Measurements from ENCODE around the gene MIGA1. TPM values are rescaled to one million over a fixed set of nuclear protein-coding genes. Genes with fewer than 3 reads are reported as not detected.
A peak's percentile ranks its signal among the peaks of the same experiment; 100 is the strongest.
"Not testable (repeated sequence)": the region's sequence is repeated elsewhere in the genome, so short reads cannot be mapped to it uniquely, and the experiment has no call there.

The MIGA1 gene
- total RNA-seq (2014; rRNA removed; shearing (Covaris generic)): 2.0 and 2.1 TPM in 2 replicates

GRCh38 chr1:77779529-77780281 lies at the start of gene MIGA1:
Gene MIGA1, plus strand, starts transcription at chr1:77779649. Its CDS starts 3,604 bp downstream, at chr1:77783253.
- peak; percentile 94 for DNase-seq (ENCODE audit: low spot score)

DNA sequence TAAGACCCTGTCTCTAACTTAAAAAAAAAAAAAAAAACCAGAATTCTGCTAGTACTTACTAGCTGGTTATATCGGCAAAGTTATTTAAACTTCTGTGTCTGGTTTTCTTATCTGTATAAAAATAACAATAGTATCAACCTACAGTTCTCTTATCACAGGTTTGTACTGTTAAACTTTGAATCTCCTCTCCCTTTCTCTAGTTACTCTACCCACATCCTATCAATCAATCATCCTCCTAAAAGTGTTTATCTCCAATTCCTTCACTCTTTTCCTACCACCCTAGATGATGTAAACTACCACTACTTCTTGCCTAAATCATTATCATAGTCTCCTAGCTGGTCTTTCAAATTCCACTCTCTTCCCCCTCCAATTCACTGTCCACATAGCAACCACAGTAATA lies 47.4 kb upstream of the MIGA1 start:
- no peak for DNase-seq (ENCODE audit: low spot score)

DNA sequence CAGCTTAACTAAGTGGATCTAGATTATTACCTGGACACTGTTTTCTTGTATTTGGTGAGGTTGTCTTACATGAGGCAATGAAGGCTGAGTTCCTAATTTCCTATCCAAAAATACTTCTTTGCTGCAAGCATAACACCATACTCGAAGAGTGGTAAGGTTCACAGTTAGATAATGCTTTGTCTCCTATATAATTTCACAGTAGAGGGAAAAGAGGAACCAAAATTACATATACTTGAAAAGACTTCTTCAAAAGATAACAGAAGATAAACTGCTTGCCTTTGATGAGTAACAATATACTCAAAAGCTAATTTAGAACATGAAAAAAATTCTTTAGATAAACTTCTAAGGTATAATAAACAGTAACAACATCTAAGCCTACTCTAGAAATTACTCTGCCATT lies 40.2 kb upstream of the MIGA1 start:
- no peak for DNase-seq (ENCODE audit: low spot score)

DNA sequence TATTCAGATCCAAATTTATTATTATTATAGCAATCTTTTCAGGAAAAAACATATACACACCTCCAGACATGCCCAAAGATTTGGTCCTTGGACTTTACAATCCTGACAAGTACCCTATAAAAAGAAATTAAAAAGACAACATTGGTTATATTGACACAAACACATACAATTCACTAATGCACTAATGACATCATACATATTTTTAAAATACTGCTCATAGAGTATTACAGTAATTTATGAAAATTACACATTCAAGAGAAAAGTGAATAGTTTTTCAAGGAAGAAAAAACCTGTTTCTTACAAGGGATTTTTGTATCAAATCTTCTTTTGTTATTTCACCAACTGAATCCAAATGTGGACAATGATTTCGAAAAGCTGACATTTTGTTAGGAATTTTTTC lies 38.1 kb upstream of the MIGA1 start:
- no peak for DNase-seq (ENCODE audit: low spot score)

DNA sequence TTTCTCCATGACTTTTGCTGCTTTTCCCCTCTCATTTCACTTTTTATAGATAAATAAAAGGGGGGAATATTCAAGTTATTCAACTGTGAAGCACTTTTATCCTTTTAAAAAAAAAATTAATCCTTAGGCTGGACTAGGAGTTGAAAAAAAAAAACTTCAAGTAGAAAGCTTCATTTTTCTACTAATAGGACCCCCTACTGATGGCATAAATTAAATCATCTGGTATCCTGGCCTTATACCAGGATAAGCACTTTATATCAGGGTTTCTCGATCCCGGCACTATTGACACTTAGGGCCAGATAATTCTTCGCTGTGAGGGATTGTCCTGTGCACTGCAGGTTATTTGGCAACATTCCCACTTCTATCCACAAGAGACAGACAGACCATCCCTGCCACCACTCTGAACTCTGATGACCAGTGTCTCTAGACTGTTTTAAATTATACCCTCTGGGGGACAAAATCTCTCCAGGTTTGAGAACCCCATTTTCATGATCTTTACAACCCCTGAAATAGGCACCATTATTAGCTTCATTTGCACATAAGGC lies 37.4 kb upstream of the MIGA1 start:
- DNase-seq (ENCODE audit: low spot score): no peak

DNA sequence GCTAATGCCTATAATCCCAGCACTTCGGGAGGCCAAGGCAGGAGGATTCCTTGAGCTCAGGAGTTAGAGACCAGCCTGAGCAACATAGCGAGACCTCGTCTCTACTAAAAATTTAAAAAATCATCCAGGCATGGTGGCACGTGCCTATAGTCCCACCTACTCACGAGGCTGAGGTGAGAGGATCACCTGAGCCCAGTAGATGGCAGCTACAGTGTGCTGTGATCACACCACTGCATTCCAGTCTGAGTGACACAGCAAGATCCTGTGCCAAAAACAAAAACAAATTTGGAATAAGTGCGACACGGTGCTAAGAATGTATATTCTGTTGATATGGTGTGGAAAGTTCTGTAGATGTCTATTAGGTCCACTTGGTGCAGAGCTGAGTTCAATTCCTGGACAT lies 34.9 kb upstream of the MIGA1 start:
- no peak for DNase-seq (ENCODE audit: low spot score)

DNA sequence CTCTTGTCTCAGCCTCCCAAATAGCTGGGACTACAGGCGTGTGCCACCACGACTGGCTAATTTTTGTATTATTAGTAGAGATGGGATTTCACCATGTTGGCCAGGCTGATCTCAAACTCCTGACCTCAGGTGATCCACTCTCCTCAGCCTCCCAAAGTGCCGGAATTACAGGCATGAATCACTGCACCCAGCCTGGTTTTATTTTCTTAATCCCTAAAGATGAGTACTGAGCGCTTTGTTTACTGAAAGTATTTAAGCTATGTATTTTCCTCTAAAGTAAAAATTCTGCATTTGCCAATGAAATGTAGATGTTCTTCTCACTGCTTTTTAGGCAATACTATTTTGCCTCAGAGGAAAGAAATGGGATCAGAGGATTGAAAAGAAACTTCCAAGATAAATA lies 30.0 kb upstream of the MIGA1 start:
- DNase-seq (ENCODE audit: low spot score): not testable (repeated sequence)

DNA sequence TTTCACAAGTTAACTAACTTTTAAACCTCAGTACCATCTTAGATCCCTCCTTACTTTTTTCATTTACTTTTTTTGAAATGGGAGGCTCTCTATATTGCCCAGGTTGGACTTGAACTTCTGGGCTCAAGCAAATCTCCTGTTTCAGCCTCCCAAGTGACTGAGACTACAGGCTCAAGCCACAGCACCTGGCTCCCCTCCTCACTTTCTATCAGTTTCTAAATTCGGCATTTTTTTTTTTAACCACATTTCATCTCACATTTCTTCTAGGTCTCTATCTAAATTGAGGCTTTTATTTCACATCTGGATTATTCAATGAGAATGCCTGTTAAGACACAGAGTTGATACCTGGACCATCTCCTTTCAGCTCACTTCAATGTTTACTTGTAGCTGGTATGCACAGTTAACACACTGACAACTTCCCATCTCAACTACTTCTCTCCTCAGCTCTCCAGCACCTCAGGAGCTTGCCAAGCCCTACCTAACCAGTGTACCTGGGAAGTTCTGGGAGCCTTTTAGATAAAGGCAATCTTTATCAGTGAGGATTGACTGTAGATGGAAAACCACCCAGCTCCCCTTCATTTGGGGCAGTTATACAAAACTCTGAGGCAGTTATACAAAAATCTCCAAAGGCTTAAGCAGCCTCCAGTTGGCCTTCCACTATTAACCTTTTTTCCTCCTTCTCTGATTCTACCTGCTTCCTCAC lies 23.2 kb upstream of the MIGA1 start:
- DNase-seq (ENCODE audit: low spot score): no peak

DNA sequence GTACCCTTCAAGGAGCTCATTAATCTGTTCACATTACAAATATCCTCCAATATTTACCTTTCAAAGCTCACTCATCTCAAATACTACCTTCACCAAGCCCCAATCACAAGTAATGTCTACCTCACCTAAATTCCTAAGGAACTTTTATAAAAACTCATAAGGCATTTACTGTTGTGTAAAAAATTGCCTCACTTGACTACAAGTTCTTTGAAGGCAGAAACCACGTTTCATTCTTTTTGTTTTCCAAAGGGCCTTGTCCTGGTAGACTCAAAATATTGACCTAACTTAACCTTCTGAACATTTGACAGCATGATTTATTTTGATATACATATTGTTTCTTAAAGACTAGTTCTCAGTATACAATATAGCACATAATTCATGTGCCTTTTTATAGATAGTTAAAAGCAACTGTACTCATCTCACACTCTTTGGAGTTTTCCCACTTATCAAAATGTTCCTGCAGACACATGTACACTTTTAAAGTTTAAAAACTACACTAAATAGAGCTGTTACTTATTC lies 22.3 kb upstream of the MIGA1 start:
- no peak for DNase-seq (ENCODE audit: low spot score)

- no peak for DNase-seq (ENCODE audit: low spot score)
These were observed 21.8 kb upstream of the MIGA1 start for GRCh38 chr1:77757603-77758002.

DNA sequence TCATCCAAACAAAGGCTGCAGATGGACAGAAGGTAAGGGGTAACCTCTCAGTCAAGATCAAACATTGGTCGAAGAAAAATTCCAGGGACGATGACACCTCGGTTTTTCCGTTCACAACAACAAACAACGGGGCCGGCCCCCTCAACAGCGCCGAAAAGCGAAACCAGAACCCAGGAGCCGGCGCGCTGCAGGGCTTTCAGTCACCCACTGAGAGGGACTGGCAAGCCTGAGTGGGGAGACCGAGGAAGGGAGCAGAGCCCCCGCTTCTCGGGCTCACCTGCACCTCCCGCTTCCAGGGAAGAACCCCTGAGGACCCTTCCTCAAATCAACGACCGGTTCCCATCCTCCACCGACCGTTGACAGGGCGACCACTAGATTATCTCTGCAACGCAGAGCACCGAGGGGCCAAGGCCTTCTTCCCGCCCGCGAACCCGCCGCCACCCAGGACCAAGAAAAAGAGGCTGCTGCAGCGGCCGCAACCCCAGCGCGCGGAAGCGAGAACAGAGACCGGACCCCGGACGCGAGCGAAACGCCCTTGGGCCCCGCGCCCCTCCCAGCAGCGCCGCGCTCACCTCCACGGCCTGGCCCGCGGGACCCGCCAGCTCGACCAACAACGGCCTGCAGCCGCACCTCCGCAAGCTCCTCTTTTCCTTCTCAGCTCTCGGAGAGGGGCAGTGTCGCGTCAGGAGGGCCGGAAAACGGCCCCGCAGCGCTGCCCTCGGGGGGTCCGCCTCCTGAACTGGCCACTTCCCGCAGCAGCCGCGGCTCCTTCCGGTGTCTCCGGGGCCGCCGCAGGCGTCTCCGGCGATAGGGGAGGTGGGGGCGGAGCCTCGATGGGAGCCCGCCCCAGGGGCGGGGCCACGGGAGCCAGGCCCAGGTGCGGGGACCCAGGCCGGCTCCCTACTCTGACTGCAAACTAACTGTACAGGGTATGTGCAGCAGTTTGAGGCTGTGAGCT lies 20.1 kb upstream of the MIGA1 start, which contains the start of gene USP33:
USP33 (minus strand) TSS at position 782 of the 958 bp plus-strand sequence. CDS start 18,155 bp downstream, outside the sequence.
- DNase-seq (ENCODE audit: low spot score): peak; percentile 91

DNA sequence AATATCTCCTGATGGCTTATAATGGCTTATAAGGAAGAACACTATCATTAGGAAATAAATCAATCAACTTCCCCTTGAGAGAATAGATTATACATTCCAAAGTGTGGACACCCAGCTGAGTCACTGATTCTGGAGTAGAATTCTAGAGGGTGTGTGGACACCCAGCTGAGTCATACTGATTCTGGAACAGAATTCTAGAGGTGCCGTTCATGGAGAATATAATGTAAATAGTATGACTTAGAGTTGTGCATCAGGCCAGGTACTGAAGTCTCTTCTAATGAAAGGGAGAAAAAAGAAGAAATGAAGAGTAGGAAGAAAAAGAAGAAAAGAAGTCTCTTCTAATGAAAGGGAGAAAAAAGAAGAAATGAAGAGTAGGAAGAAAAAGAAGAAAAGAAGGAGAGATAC lies 17.4 kb upstream of the MIGA1 start:
- DNase-seq (ENCODE audit: low spot score): peak; percentile 32

GRCh38 chr1:77768006-77768405 lies 11.4 kb upstream of the MIGA1 start:
- no peak for DNase-seq (ENCODE audit: low spot score)

DNA sequence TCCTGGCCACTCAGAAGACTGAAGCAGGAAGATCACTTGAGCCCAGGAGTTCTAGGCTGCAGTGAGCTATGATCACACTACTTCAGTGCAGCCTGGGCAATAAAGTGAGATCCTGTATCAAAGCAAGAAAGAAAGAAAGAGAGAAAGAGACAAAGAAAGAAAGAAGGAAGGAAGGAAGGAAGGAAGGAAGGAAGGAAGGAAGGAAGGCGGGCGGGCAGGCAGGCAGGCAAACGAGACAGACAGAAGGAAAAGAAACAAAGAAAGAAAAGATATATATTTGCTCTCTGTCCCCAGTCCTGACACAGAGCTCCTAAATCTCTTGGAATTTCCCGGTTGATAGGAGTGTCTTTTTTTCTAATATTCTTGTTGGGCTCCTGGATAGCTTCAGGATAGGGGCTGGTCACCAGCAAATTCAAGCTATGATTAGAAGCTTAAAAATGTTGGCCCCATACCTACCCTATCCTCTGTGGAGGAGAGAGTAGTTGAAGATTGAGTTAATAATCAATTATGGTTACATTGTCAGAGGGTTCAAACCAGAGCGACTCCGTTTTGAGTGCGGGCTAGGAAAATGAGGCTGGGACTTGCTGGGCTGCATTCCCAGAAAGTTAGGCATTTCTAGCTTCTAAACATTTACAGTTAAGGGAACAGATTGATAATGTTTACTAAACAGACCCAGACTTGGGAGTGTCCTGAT lies 3.3 kb upstream of the MIGA1 start:
- DNase-seq (ENCODE audit: low spot score): no peak

GRCh38 chr1:77781683-77782082 lies 2.2 kb downstream of the MIGA1 start:
- no peak for DNase-seq (ENCODE audit: low spot score)

DNA sequence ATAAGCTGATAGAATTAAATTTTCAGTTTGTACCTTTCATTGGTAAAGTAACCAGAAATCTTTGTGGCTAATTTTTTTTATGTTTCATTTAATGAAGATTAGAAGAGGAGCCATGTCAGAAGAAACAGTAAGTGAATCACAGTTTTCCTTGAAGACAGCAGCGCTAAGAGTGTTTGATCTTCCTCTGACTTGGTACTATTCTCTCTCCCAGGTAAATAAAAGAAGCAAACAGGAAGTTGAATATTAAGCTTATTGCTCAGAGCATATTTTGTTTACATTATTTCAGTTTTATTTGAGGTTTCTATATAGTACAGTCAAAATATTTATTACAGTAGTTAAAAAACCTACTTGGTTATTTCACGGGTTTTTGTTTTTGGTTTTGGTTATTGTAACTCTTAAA lies 3.7 kb downstream of the MIGA1 start:
- DNase-seq (ENCODE audit: low spot score): peak; percentile 9

- not testable (repeated sequence) for DNase-seq (ENCODE audit: low spot score)
These were observed 6.8 kb downstream of the MIGA1 start for GRCh38 chr1:77786093-77786741.

GRCh38 chr1:77794550-77794949 lies 15.1 kb downstream of the MIGA1 start:
- no peak for DNase-seq (ENCODE audit: low spot score)

GRCh38 chr1:77796695-77797405 lies 17.4 kb downstream of the MIGA1 start:
- DNase-seq (ENCODE audit: low spot score): peak; percentile 9

All from HT-29 (cell line).